ENCODE results near the gene GABBR2. TPM values are rescaled to one million over a fixed set of nuclear protein-coding genes. Genes with fewer than 3 reads are reported as not detected.

Gene GABBR2
- total and polyA plus RNA-seq, 2 of the 8 experiments (the other 6 are each of a cell fraction or from before 2014, with no cell fraction given): 0.50 to 1.2 TPM

DNA sequence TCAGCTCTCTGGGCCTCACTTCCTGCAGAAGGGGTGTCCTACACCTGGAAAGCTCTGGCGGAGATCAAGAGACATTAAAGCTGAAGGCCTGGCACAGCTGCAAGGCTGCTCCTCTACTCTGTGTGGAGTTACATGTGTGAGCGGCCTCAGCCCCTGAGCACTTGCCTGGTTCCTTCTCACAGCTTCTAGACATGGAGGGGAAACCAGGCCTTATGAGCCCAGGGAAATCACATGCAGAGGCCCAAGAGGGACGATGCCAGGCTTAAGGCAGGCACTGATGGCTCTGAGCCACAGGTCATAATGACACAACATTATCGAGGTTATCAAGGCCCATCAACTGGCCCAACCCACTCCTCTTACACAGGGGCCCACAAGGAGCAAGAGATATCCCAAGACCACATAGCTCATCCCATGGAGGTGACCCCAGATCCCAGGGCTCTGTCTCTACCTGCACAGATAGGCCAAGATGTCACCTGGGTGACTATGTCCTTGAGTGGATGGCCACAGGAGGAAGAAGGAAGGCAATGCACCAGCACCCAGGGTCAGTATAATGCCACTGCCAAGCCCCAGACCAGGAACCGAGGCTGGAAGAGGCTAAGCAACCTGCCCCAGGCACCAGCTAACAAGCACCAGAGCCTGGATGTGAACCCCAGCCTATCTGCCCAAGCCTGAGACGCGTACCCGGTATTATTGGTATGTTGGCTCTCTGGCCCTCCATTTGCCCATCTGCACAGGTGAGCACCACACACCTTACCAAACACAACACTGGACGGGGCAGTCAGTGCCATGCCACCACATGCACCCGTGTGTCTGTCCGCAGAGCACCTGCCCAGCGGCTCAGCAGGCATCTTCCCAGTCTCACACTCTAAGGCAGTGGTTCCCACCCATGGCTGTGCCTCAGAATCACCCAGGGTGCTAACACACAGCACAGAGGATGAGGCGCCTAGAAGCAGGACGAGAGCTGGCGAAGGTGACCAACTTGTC, 143.3 kb downstream of the GABBR2 start:
- H3K27ac ChIP-seq (ENCODE audit: low read depth, low read length): no peak overlapping the region
- FAIRE-seq: no peak
- H2AFZ ChIP-seq (ENCODE audit: low read length): no peak overlapping the region
- H3K9me3 ChIP-seq (ENCODE audit: insufficient read depth in 2 of 2, low read depth in 1 of 2, low read length in 1 of 2): no peaks in the 10 kb centered on the region
- H3K4me3 ChIP-seq (ENCODE audit: extremely low read depth in 1 of 4, insufficient read depth in 2 of 4, low read depth in 3 of 4, low read length in 4 of 4): no peak overlapping the region
- H3K4me2 ChIP-seq (ENCODE audit: insufficient read depth in 1 of 2, low read depth in 2 of 2, low read length in 2 of 2): no peak overlapping the region
- H3K14ac ChIP-seq (ENCODE audit: insufficient read length): no peak overlapping the region
- no peak overlapping the region for H3K4ac ChIP-seq (replicated peaks; ENCODE audit: insufficient read length, low read depth, low read length)
- H3K9ac ChIP-seq (replicated peaks in 1 of 4; ENCODE audit: extremely low read depth in 1 of 4, low read depth in 3 of 4, low read length in 3 of 4): no peak overlapping the region
- no peak overlapping the region; the same call in 1 of the 2 replicates for H2BK5ac ChIP-seq (ENCODE audit: low read depth, low read length)
- no peaks in the 10 kb centered on the region for H3K79me1 ChIP-seq (ENCODE audit: low read depth, low read length)
- H2BK12ac ChIP-seq (ENCODE audit: low read depth, low read length): no peak overlapping the region
- no peak overlapping the region for H2BK20ac ChIP-seq (ENCODE audit: low read length)
- H4K8ac ChIP-seq (ENCODE audit: extremely low read depth, insufficient read depth, low read length): no peak overlapping the region
- H2BK15ac ChIP-seq (ENCODE audit: low read length): no peak overlapping the region
- H2BK120ac ChIP-seq (replicated peaks; ENCODE audit: low read depth, low read length): no peak overlapping the region
- H2AK5ac ChIP-seq (ENCODE audit: low read depth, low read length): no peak overlapping the region
- POLR2A ChIA-PET (ENCODE audit: partially characterized antibody): no interaction called here
- H4K5ac ChIP-seq (ENCODE audit: insufficient read length, low read depth, low read length): no peak overlapping the region
- no peaks in the 10 kb centered on the region for H3K4me1 ChIP-seq (replicated peaks in 1 of 4; ENCODE audit: control insufficient read depth in 3 of 4, insufficient read depth in 4 of 4, low read length in 3 of 4)
- 87% methylated on average over 15 of the region's 15 CpGs; no CpG with 5 or more reads in 1 of the 2 experiments for WGBS, 2 experiments (ENCODE audit: extremely low coverage in 1 of 2, insufficient coverage in 1 of 2, insufficient read length in 1 of 2, insufficient replicate concordance in 2 of 2, low coverage in 1 of 2, low lambda C conversion rate in 2 of 2, missing lambda C conversion rate in 1 of 2)
- no peaks in the 10 kb centered on the region for H3K79me2 ChIP-seq (ENCODE audit: control insufficient read depth in 1 of 2, insufficient read depth in 2 of 2, low read length in 2 of 2)
- no peak overlapping the region for H3K56ac ChIP-seq (replicated peaks; ENCODE audit: insufficient read length, low read depth, low read length)
- H4K20me1 ChIP-seq (replicated peaks in 1 of 2; ENCODE audit: control insufficient read depth in 1 of 2, insufficient read depth in 2 of 2, low read length in 2 of 2): no peaks in the 10 kb centered on the region
- H3K23ac ChIP-seq (ENCODE audit: insufficient read length): no peak overlapping the region
- H3K18ac ChIP-seq (ENCODE audit: extremely low read depth, low read length): no peak overlapping the region
- no peaks in the 10 kb centered on the region for H3K23me2 ChIP-seq (ENCODE audit: low read depth, low read length)
- H3K36me3 ChIP-seq (ENCODE audit: control insufficient read depth in 2 of 4, insufficient read depth in 4 of 4, low read length in 3 of 4): no peaks in the 10 kb centered on the region
- no peaks in the 10 kb centered on the region for H3K27me3 ChIP-seq (replicated peaks in 1 of 4; ENCODE audit: control insufficient read depth in 3 of 4, extremely low read depth in 1 of 4, insufficient read depth in 3 of 4, low read length in 3 of 4)
- DNase-seq (ENCODE audit: low read depth in 1 of 2, low spot score in 2 of 2): no peak
- CTCF ChIA-PET (ENCODE audit: partially characterized antibody): interaction anchor here (1.3 to 1.4 kb wide), 2 partner anchors 77 to 210 kb away, joined by 4 read pairs; no protein-coding TSS in a partner anchor
- H4K91ac ChIP-seq (replicated peaks; ENCODE audit: insufficient read length, low read length): no peak overlapping the region
- TF ChIP-seq RAD21 (IDR thresholded peaks at IDR 0.05 in 1 of 2, conservative IDR thresholded peaks at IDR 0.05 in 1 of 2; ENCODE audit: low read depth in 2 of 2, low read length in 2 of 2) (no peak), RXRA (IDR thresholded peaks at IDR 0.05; ENCODE audit: insufficient read depth, low read depth, low read length) (no peak), SP2 (IDR thresholded peaks at IDR 0.05; ENCODE audit: low read length) (no peak), CBX8 (IDR thresholded peaks at IDR 0.05; ENCODE audit: borderline replicate concordance, low read depth, low read length) (no peak), NANOG (IDR thresholded peaks at IDR 0.05; ENCODE audit: insufficient read depth, low read depth, low read length, poor library complexity, severe bottlenecking) (no peak), HDAC6 (IDR thresholded peaks at IDR 0.05; ENCODE audit: low read depth, low read length) (no peak), TEAD4 (IDR thresholded peaks at IDR 0.05; ENCODE audit: low read depth, low read length) (no peak), YY1 (IDR thresholded peaks at IDR 0.05; ENCODE audit: low read depth, low read length) (no peak), EGR1 (IDR thresholded peaks at IDR 0.05; ENCODE audit: borderline replicate concordance, low read depth, low read length) (no peak), SAP30 (IDR thresholded peaks at IDR 0.05; ENCODE audit: insufficient read depth, insufficient replicate concordance, low read length) (no peak), GTF2F1 (IDR thresholded peaks at IDR 0.05; ENCODE audit: borderline replicate concordance, low read depth, low read length) (no peak), SUZ12 (IDR thresholded peaks at IDR 0.05; ENCODE audit: low read length) (no peak)

All from H1 (cell line).